NT2/D1 (cell line): ENCODE data around the gene ARHGEF2.

ENCODE experiments used
- SUZ12 ChIP-seq: IDR thresholded peaks from 2 replicates; pipeline ENCODE4 v1.6.1; 2011; ENCODE audit not compliant: insufficient read length, insufficient read depth; ENCODE audit errors: extremely low read depth
- YY1 ChIP-seq: IDR thresholded peaks from 2 replicates; pipeline ENCODE4 v1.6.1; 2011; ENCODE audit not compliant: insufficient read length, insufficient read depth
- ZNF274 ChIP-seq: IDR thresholded peaks from 2 replicates; pipeline ENCODE4 v1.6.1; 2011; ENCODE audit warnings: mild to moderate bottlenecking, low read depth, low read length

DNA sequence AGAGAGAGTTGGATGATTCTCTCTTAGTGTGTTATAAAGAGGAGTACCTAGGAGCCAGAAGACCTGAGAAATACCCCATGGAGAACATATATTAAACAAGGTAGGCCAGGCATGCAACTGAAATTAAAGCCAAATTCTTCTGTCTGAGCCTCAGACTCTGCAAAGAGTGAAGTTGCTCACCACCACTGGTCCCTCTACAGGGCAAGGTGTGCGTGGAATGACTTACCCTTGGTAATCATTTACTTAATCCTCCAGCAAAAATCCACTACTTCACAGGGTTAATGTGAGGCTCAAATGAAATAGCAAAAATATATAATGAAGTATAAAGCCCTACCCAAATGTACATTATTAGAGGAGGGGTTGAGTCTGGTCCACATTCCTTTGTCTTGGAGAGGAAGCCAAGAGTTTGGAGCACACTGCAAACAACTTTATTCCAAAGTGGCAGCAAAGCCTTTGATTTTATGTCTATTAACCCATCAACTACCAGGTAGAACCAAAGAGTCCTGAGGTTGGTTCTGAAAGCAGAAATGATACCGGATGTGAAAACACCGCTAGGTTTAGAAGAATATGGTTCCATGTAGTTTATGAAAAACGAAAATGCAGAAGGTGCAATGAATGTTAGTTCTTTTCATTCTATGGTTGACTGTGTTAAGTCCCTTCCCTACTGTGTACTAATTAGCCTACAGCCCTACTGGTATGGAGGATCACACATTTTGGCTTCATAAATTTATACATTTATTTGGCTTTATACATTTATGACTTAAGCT, 33.9 kb upstream of the ARHGEF2 start:
- TF ChIP-seq ZNF274 (no peak), SUZ12 (no peak), YY1 (no peak)
